Caco-2 (cell line): Measurements from ENCODE around the gene ANKRD50. TPM values are rescaled to one million over a fixed set of nuclear protein-coding genes. Genes with fewer than 3 reads are reported as not detected.

Source experiments
- BruUV-seq: library from RNA; stranded (reverse); fragments of 400-500 nt; replicated peaks from 2 replicates; lab custom pipeline; 2021; lab: Mats Ljungman, UMichigan
- CTCF ChIA-PET: fragments of 300-600 bp; sonication (Branson Sonifier 250); formaldehyde crosslinking; loops from one replicate; lab custom pipeline; 2022; ENCODE audit warnings: antibody characterized with exemption; lab: Charles Lee
- POLR2A ChIA-PET: fragments of 300-600 bp; sonication (Branson Sonifier 250); formaldehyde crosslinking; loops from one replicate; lab custom pipeline; 2022; ENCODE audit warnings: antibody characterized with exemption; lab: Charles Lee
- DNase-seq, 2 experiments: peaks; one replicate each; pipeline versions ENCODE4 v3.0.0 to v3.0.0-alpha.2; 2020 to 2022
- H3K27me3 ChIP-seq: replicated peaks from 2 replicates; pipeline ENCODE4 v1.6.0; 2011; ENCODE audit warnings: low read length; ENCODE audit not compliant: control insufficient read depth, insufficient read depth
- H3K36me3 ChIP-seq: 2 replicates; pipeline ENCODE4 v1.5.1; 2011; ENCODE audit warnings: low read length; ENCODE audit not compliant: control insufficient read depth, insufficient read depth
- H3K4me1 ChIP-seq: fragments of 250-450 bp; sonication (Bioruptor Pico); 2 replicates; pipeline ENCODE4 v1.5.1; 2020; ENCODE audit warnings: mild to moderate bottlenecking
- H3K4me3 ChIP-seq: 2 replicates; pipeline ENCODE4 v1.5.1; 2011; ENCODE audit warnings: low read depth, mild to moderate bottlenecking, control low read depth, low read length
- H3K9me3 ChIP-seq: fragments of 250-450 bp; sonication (Bioruptor Pico); 2 replicates; pipeline ENCODE4 v1.5.1; 2020; ENCODE audit warnings: mild to moderate bottlenecking, moderate library complexity
- H3K27ac Mint-ChIP-seq: one replicate; pipeline ENCODE4 v1.8.0; 2022; ENCODE audit warnings: mixed read lengths; ENCODE audit not compliant: unreplicated experiment
- H3K27me3 Mint-ChIP-seq: one replicate; pipeline ENCODE4 v1.8.0; 2022; ENCODE audit warnings: mixed read lengths; ENCODE audit not compliant: insufficient read depth, unreplicated experiment
- H3K36me3 Mint-ChIP-seq: one replicate; pipeline ENCODE4 v1.8.0; 2022; ENCODE audit warnings: mild to moderate bottlenecking, mixed read lengths; ENCODE audit not compliant: insufficient read depth, unreplicated experiment
- H3K4me1 Mint-ChIP-seq: one replicate; pipeline ENCODE4 v1.8.0; 2022; ENCODE audit warnings: low read depth, mixed read lengths; ENCODE audit not compliant: unreplicated experiment
- H3K4me3 Mint-ChIP-seq: one replicate; pipeline ENCODE4 v1.8.0; 2022; ENCODE audit warnings: mild to moderate bottlenecking, moderate library complexity, mixed read lengths; ENCODE audit not compliant: unreplicated experiment
- H3K9me3 Mint-ChIP-seq: one replicate; pipeline ENCODE4 v1.8.0; 2022; ENCODE audit warnings: mixed read lengths; ENCODE audit not compliant: unreplicated experiment
- intact Hi-C: fragments of 100-400 bp; cut with micrococcal nuclease; formaldehyde crosslinking; loops from one replicate; pipeline ENCODE4 v1.10.0; 2022; ENCODE audit not compliant: unreplicated experiment
- total RNA-seq: library from RNA; stranded (reverse); gene quantifications from 2 replicates; pipeline ENCODE4 v1.2.3, GENCODE V29; 2022
- TF ChIP-seq, protein P1 (sequence below), 2 experiments: fragments of 200-600 bp in 1 of 2; IDR thresholded peaks; 1 replicate in 1 of 2; 2 replicates in 1 of 2; pipeline versions ENCODE4 v1.5.1 to v1.8.0; 2011 to 2022; ENCODE audit warnings: antibody characterized with exemption in 1 of 2, control low read depth in 1 of 2, inconsistent platforms in 1 of 2, low read depth in 1 of 2, low read length in 1 of 2, mild to moderate bottlenecking in 1 of 2, moderate library complexity in 1 of 2; ENCODE audit not compliant: insufficient read depth in 1 of 2, severe bottlenecking in 1 of 2, unreplicated experiment in 1 of 2

ANKRD50 gene
- total RNA-seq, 1 experiment from 2014 or later = 7.0 TPM

GRCh38 chr4:124745985-124746801, 33.7 kb upstream of the ANKRD50 start:
- Mint-ChIP-seq H3K27ac (no peak overlapping the region), H3K9me3 (no peaks in the 10 kb centered on the region), H3K27me3 (peaks cover 5% of the 10 kb centered on the region), H3K36me3 (no peaks in the 10 kb centered on the region), H3K4me1 (no peaks in the 10 kb centered on the region), H3K4me3 (no peak overlapping the region)
- DNase-seq = no peak
- intact Hi-C loops = no loop called here
- H3K27me3 ChIP-seq = no peaks in the 10 kb centered on the region
- H3K4me3 ChIP-seq = no peak overlapping the region
- ChIA-PET POLR2A (no interaction called here), CTCF (no interaction called here)
- H3K36me3 ChIP-seq = no peaks in the 10 kb centered on the region
- BruUV-seq = no TSS peak
- no peaks in the 10 kb centered on the region for H3K4me1 ChIP-seq
- no peaks in the 10 kb centered on the region for H3K9me3 ChIP-seq
- TF ChIP-seq, protein P1, sequence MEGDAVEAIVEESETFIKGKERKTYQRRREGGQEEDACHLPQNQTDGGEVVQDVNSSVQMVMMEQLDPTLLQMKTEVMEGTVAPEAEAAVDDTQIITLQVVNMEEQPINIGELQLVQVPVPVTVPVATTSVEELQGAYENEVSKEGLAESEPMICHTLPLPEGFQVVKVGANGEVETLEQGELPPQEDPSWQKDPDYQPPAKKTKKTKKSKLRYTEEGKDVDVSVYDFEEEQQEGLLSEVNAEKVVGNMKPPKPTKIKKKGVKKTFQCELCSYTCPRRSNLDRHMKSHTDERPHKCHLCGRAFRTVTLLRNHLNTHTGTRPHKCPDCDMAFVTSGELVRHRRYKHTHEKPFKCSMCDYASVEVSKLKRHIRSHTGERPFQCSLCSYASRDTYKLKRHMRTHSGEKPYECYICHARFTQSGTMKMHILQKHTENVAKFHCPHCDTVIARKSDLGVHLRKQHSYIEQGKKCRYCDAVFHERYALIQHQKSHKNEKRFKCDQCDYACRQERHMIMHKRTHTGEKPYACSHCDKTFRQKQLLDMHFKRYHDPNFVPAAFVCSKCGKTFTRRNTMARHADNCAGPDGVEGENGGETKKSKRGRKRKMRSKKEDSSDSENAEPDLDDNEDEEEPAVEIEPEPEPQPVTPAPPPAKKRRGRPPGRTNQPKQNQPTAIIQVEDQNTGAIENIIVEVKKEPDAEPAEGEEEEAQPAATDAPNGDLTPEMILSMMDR (IDR thresholded peaks at IDR 0.05; ENCODE audit: insufficient read depth in 1 of 2, low read depth in 1 of 2, low read length in 1 of 2, severe bottlenecking in 1 of 2, unreplicated experiment in 1 of 2) = no peak

- BruUV-seq = no TSS peak
- Histone ChIP-seq H3K9me3 (no peaks in the 10 kb centered on the region), H3K4me1 (no peaks in the 10 kb centered on the region), H3K4me3 (no peak overlapping the region), H3K27me3 (no peaks in the 10 kb centered on the region), H3K36me3 (no peaks in the 10 kb centered on the region)
- Mint-ChIP-seq H3K4me1 (no peaks in the 10 kb centered on the region), H3K27me3 (peaks cover 5% of the 10 kb centered on the region), H3K27ac (no peak overlapping the region), H3K4me3 (no peak overlapping the region), H3K9me3 (no peaks in the 10 kb centered on the region), H3K36me3 (no peaks in the 10 kb centered on the region)
- POLR2A ChIA-PET = no interaction called here
- no peak for DNase-seq
- TF ChIP-seq, protein P1 (IDR thresholded peaks at IDR 0.05; ENCODE audit: insufficient read depth in 1 of 2, low read depth in 1 of 2, low read length in 1 of 2, severe bottlenecking in 1 of 2, unreplicated experiment in 1 of 2) = no peak
- CTCF ChIA-PET = no interaction called here
- intact Hi-C loops = no loop called here
These were observed 31.2 kb upstream of the ANKRD50 start for GRCh38 chr4:124743711-124744110.

DNA sequence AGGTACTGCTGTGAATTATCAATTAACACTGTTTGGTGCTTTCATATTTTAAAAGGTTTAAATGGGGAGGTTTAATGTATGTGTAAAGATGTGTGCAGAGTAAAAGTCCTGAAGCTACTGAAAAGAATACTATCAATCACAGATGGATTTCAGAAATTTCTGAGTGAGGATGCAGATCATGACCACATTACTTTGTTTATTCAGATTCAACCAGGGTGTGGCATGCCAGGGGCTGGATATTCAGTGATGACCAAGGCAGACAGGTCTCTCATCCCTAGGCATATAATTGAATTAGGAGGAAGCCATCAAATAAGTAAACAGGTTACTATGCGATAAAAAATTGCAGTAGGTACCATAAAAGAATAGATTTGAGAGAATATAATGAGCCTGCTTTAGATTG, 28.0 kb upstream of the ANKRD50 start:
- Histone ChIP-seq H3K27me3 (no peaks in the 10 kb centered on the region), H3K36me3 (no peaks in the 10 kb centered on the region), H3K9me3 (no peaks in the 10 kb centered on the region), H3K4me3 (no peak overlapping the region), H3K4me1 (no peaks in the 10 kb centered on the region)
- CTCF ChIA-PET = no interaction called here
- TF ChIP-seq, protein P1 (IDR thresholded peaks at IDR 0.05; ENCODE audit: insufficient read depth in 1 of 2, low read depth in 1 of 2, low read length in 1 of 2, severe bottlenecking in 1 of 2, unreplicated experiment in 1 of 2) = no peak
- Mint-ChIP-seq H3K27ac (no peak overlapping the region), H3K27me3 (peaks cover 5% of the 10 kb centered on the region), H3K36me3 (no peaks in the 10 kb centered on the region), H3K4me1 (no peaks in the 10 kb centered on the region), H3K4me3 (no peak overlapping the region), H3K9me3 (no peaks in the 10 kb centered on the region)
- intact Hi-C loops = no loop called here
- POLR2A ChIA-PET = no interaction called here
- no TSS peak for BruUV-seq
- no peak for DNase-seq
